NCI-H446 (cell line): ENCODE measurements around the gene CYTH1.

Experiments
- DNase-seq, 2 experiments: peaks; one replicate each; lab custom pipeline; 2025; lab: John Stamatoyannopoulos, UW

Gene CYTH1

GRCh38 chr17:78781893-78782304 lies at the start of gene CYTH1:
CYTH1 (minus strand) TSS chr17:78782273; CDS start chr17:78782223, 50 bp downstream.
- DNase-seq, result no peak

- DNase-seq, result no peak
Measured at GRCh38 chr17:78829477-78829876, 47.4 kb upstream of the CYTH1 start.

- DNase-seq, result peak in 1 of 2 experiments; percentile 9
Measured at GRCh38 chr17:78828470-78829185, 46.6 kb upstream of the CYTH1 start.

GRCh38 chr17:78826836-78827509 lies 44.9 kb upstream of the CYTH1 start:
- DNase-seq, result no peak

- DNase-seq, result no peak
Measured at GRCh38 chr17:78826421-78826820, 44.3 kb upstream of the CYTH1 start.

- DNase-seq, result no peak
Measured at GRCh38 chr17:78825696-78826095, 43.6 kb upstream of the CYTH1 start.

- DNase-seq, result no peak
Measured at GRCh38 chr17:78824240-78824639, 42.2 kb upstream of the CYTH1 start.

GRCh38 chr17:78823282-78824046 lies 41.4 kb upstream of the CYTH1 start:
- DNase-seq, result no peak

GRCh38 chr17:78822552-78822951 lies 40.5 kb upstream of the CYTH1 start:
- DNase-seq, result no peak

GRCh38 chr17:78821961-78822360 lies 39.9 kb upstream of the CYTH1 start:
- no peak for DNase-seq

- DNase-seq, result no peak
Measured at GRCh38 chr17:78820841-78821240, 38.8 kb upstream of the CYTH1 start.

GRCh38 chr17:78819806-78820792 lies 38.0 kb upstream of the CYTH1 start:
- no peak for DNase-seq

GRCh38 chr17:78819402-78819801 lies 37.3 kb upstream of the CYTH1 start:
- DNase-seq, result no peak

GRCh38 chr17:78818932-78819331 lies 36.9 kb upstream of the CYTH1 start:
- no peak for DNase-seq

GRCh38 chr17:78818152-78818846 lies 36.2 kb upstream of the CYTH1 start:
- DNase-seq, result no peak

GRCh38 chr17:78817123-78817522 lies 35.0 kb upstream of the CYTH1 start:
- DNase-seq, result no peak

GRCh38 chr17:78815696-78816095 lies 33.6 kb upstream of the CYTH1 start:
- no peak for DNase-seq

- no peak for DNase-seq
Measured at GRCh38 chr17:78812855-78813254, 30.8 kb upstream of the CYTH1 start.

GRCh38 chr17:78808163-78808562 lies 26.1 kb upstream of the CYTH1 start:
- no peak for DNase-seq

GRCh38 chr17:78806451-78806850 lies 24.4 kb upstream of the CYTH1 start:
- no peak for DNase-seq

- DNase-seq, result no peak
Measured at GRCh38 chr17:78805301-78805700, 23.2 kb upstream of the CYTH1 start.
